DMS153 treated with DMSO at 0.1 percent for 48 hours (cell line): ENCODE data around the gene ENOX2.

Experiments used
- DNase-seq: peaks from one replicate; lab custom pipeline; 2025; ENCODE audit not compliant: unreplicated experiment; lab: John Stamatoyannopoulos, UW

ENOX2 gene

GRCh38 chrX:130702867-130703707 is 199.9 kb downstream of the ENOX2 start:
- DNase-seq, result no peak

- DNase-seq, result no peak
Observed at GRCh38 chrX:130700629-130701028, 202.4 kb downstream of the ENOX2 start.

- no peak for DNase-seq
Observed at GRCh38 chrX:130699618-130700017, 203.4 kb downstream of the ENOX2 start.

GRCh38 chrX:130696542-130696941 is 206.5 kb downstream of the ENOX2 start:
- no peak for DNase-seq

GRCh38 chrX:130695931-130696330 is 207.1 kb downstream of the ENOX2 start:
- no peak for DNase-seq

- DNase-seq, result no peak
Observed at GRCh38 chrX:130694983-130695382, 208.0 kb downstream of the ENOX2 start.

- peak; percentile 2 for DNase-seq
Observed at GRCh38 chrX:130691576-130691975, 211.4 kb downstream of the ENOX2 start.

GRCh38 chrX:130688360-130688759 is 214.6 kb downstream of the ENOX2 start:
- no peak for DNase-seq

- no peak for DNase-seq
Observed at GRCh38 chrX:130682990-130683389, 220.0 kb downstream of the ENOX2 start.

- DNase-seq, result no peak
Observed at GRCh38 chrX:130680164-130681035, 222.6 kb downstream of the ENOX2 start.

GRCh38 chrX:130676861-130677260 is 226.1 kb downstream of the ENOX2 start:
- DNase-seq, result peak; percentile 10

GRCh38 chrX:130672214-130672613 is 230.8 kb downstream of the ENOX2 start:
- no peak for DNase-seq

GRCh38 chrX:130669233-130669632 is 233.8 kb downstream of the ENOX2 start:
- no peak for DNase-seq

- DNase-seq, result no peak
Observed at GRCh38 chrX:130665263-130665662, 237.7 kb downstream of the ENOX2 start.

GRCh38 chrX:130658310-130658709 is 244.7 kb downstream of the ENOX2 start:
- no peak for DNase-seq

- no peak for DNase-seq
Observed at GRCh38 chrX:130654409-130654950, 248.5 kb downstream of the ENOX2 start.

GRCh38 chrX:130652824-130653578 is 250.0 kb downstream of the ENOX2 start:
- DNase-seq, result no peak

- DNase-seq, result no peak
Observed at GRCh38 chrX:130649738-130650137, 253.3 kb downstream of the ENOX2 start.

GRCh38 chrX:130647468-130647867 is 255.5 kb downstream of the ENOX2 start:
- DNase-seq, result no peak

GRCh38 chrX:130645955-130646583 is 256.9 kb downstream of the ENOX2 start:
- DNase-seq, result no peak

GRCh38 chrX:130637591-130637990 is 265.4 kb downstream of the ENOX2 start:
- no peak for DNase-seq
